HG02588 (cell line): ENCODE data around the gene RAB26.
"Not testable (repeated sequence)": the region's sequence is repeated elsewhere in the genome, so short reads cannot be mapped to it uniquely, and the experiment has no call there.

Experiments used
- ATAC-seq: cut with Tn5 transposase; IDR thresholded peaks from one replicate; pipeline ENCODE4 v1.9.1; 2021; ENCODE audit warnings: mild to moderate bottlenecking, moderate library complexity; ENCODE audit not compliant: unreplicated experiment

Gene RAB26

DNA sequence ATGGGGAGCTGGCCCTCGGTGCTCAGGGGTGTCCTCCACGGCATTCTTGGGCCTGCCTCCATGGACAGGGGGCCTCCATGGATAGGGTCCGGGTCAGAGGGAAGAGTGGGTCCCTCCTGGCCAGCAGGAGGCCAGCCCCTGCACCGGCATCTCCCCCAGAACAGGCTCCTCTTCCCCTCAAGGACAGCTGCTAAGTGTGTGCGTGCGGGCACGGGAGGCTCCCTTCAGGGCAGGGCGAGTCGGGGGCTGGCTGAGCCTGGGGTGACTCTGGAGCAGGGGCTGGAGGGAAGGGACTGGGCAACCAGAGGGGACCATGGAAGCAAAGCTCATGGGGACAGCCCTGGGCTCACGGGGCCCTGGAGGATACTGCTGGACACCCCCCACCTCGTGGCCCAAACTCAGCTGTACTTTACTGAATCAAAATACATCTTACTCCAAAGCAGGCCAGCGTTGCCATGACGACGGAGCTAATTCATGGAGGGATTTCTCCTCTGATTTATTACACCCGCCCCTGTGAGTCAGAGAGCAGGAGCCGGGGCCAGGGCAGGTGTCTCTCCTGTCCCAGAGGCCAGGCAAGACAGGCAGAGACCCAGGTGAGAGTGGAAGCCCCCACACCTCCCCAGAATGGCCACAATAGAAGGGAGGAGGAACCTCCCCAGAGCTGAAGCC lies 45.9 kb downstream of the RAB26 start:
- no peak for ATAC-seq

GRCh38 chr16:2194852-2195321 lies 46.5 kb downstream of the RAB26 start:
- no peak for ATAC-seq

DNA sequence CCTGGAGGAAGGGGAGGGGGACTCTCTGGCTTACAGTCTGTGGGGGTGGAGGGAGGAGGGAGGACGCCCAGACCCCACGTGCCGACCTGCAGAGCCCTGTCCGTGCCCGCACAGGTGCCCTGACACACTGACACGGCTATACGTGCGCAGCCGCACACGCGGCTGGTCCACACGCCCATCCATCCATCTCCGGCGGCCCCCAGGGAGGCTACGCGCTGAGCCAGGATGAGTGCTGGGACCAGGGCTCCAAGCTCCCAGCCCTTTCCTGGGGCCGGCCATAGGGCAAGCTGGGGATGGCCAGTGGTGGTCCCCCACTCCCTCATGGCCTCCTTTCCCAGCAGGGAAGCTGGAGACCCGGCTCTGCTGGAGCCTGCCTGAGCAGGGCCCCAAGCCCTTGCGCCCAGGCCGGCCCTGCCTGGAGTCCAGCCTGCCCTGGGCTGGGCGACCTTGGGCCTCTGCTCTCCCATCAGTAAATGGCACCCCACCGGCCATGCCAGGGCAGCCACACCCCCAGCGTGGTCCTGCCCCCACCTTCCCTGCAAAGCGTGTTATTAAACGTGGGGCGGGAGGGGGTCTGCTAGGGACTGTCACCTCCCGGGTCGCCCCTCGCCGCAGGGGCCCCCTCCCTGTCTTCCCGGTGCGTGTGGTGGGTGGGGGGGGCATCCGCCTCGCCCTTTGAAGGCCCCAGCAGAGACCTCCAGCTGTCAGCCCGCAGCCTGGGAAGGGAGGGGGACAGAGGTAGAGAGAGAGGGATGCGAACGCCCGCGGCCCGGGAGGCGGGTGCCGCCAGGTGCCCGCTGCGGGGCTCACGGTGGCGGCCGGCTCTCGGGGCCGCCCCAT lies 47.1 kb downstream of the RAB26 start:
- no peak for ATAC-seq

DNA sequence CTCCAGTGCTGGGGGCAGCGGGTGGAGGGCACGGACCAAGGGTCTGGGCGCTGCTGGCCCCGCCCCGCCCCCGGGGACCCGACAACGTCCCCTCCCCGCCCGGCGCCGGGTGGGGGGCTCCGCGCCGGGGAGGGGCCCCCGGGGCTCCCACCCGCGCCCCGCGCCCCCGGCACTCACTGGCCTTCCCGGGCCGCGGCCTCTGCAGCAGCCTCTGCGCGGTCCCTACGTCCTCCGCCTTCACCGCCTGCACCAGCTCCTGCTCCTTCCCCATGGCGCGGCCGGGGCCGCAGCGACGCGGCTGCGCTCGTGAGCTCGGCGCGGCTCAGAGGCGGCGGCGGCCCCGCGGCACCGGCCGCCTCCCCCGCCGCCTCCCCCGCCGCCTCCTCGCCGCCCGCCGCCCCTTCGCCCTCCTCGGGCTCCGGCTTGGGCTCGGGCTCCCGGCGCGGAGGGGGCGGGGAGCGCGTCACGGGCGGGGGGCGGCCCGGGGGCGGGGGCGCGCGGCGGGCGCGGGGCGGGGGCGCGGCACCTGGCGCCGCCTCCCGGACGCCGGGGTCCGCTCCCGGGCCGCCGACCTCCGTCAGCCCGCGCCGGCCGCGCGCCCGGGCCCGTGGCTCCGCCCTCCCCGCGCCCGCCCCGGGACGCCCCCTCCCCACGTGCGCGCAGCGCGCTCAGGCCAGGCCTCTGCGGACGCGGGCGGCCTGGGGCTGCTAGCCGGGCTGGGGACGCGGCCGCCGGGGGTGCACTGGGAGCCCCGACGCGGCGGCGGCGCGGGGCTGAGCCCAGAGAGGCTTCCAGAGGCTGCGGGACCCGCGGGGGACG lies 47.9 kb downstream of the RAB26 start, which contains the start of gene CASKIN1:
TSS of gene CASKIN1 (minus strand) at position 444 of the 819 bp plus-strand sequence. CDS start at position 271, 173 bp downstream.
- ATAC-seq = no peak

- ATAC-seq = no peak
These were observed 48.6 kb downstream of the RAB26 start for GRCh38 chr16:2196981-2197511.

GRCh38 chr16:2197765-2198164 lies 49.3 kb downstream of the RAB26 start:
- ATAC-seq = no peak

GRCh38 chr16:2198283-2198682 lies 49.9 kb downstream of the RAB26 start:
- no peak for ATAC-seq

DNA sequence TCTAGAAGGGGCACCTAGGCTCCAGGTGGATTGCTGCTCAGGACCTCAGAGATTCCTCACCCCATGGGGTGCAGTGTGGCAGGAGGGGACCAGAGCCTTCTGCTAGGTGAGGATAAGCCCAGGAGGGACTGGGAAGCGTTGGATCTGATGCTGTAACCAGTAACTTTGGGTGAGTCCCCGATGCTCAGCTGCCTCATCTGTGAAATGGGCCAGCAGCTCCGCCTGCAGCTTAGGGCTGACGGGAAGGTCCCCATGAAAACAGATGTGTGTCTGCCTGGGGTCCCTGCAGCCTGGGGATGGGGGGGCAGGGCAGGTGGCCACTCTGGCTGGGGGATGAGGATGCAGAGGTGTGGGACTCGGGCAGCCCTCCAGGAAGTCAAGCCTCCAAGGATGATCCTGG lies 50.7 kb downstream of the RAB26 start:
- no peak for ATAC-seq

- ATAC-seq = no peak
These were observed 51.3 kb downstream of the RAB26 start for GRCh38 chr16:2199621-2200139.

DNA sequence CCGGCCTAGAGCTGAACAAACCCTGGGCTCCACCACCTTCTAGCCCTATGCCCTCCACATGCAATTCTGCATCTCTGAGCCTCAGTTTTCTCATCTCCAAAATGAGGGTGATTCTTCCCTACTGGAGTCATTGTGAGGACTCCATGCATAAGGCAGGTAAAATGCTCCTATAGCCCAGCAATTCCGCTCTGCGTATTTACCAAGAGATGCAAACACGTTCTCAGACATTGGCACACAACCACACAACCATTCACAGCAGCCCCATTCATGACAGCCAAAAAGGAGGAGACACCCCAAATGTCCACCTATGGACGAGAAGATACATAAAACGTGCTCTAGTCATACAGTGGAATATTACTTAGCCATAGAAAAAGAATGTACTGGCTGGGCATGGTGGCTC lies 51.9 kb downstream of the RAB26 start:
- no peak for ATAC-seq

GRCh38 chr16:2203119-2203688 lies 54.8 kb downstream of the RAB26 start:
- ATAC-seq = not testable (repeated sequence)
